Measurements from ENCODE around the gene C2CD2. TPM values are rescaled to one million over a fixed set of nuclear protein-coding genes. Genes with fewer than 3 reads are reported as not detected.

C2CD2 gene
- total RNA-seq, 2 donors from 2014 or later, result 13.3 to 16.1 TPM

DNA sequence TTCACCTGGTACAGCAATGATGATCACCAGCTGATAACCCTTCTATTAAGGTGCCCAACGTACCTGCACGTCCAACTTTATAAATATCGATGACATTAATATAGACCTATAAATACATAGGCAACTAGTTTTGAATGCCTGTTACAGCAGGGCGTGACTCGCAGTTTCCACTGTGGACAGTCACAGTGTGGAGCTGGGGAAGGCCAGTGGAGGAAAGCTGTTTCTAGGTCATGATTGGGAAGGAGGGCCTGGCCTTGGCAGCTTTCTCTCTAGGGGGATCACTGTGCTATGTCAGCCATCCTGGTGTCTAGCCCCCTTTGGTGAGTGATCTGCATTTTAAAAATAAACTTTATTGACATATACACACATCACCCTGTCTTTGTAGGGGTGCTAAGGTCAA is 70.2 kb downstream of the C2CD2 start:
- H3K9ac ChIP-seq (ENCODE audit: low read depth in 2 of 2, low read length in 2 of 2), result no peak overlapping the region
- no peak for TF ChIP-seq CTCF (IDR thresholded peaks at IDR 0.05)
- H3K4me3 ChIP-seq, result no peak overlapping the region
- no peaks in the 10 kb centered on the region for H3K9me3 ChIP-seq
- no peak for DNase-seq
- H3K27ac ChIP-seq, result no peak overlapping the region
- intact Hi-C loops (cut with DNase I), result loop anchor here (5.0 kb wide), 1 partner anchor 124 kb away; no protein-coding TSS in a partner anchor
- no peaks in the 10 kb centered on the region for H3K4me1 ChIP-seq
- H3K36me3 ChIP-seq, result no peaks in the 10 kb centered on the region
- no peaks in the 10 kb centered on the region for H3K27me3 ChIP-seq

- H3K27ac ChIP-seq, result no peak overlapping the region
- no peak for TF ChIP-seq CTCF (IDR thresholded peaks at IDR 0.05)
- H3K36me3 ChIP-seq, result no peaks in the 10 kb centered on the region
- no peak for DNase-seq
- H3K4me1 ChIP-seq, result no peaks in the 10 kb centered on the region
- intact Hi-C loops (cut with DNase I), result loop anchor here (5.0 kb wide), 1 partner anchor 126 kb away; no protein-coding TSS in a partner anchor
- H3K4me3 ChIP-seq, result no peak overlapping the region
- no peaks in the 10 kb centered on the region for H3K9me3 ChIP-seq
- no peak overlapping the region for H3K9ac ChIP-seq (ENCODE audit: low read depth in 2 of 2, low read length in 2 of 2)
- no peaks in the 10 kb centered on the region for H3K27me3 ChIP-seq
These were observed 72.8 kb downstream of the C2CD2 start for GRCh38 chr21:41881051-41881450.

DNA sequence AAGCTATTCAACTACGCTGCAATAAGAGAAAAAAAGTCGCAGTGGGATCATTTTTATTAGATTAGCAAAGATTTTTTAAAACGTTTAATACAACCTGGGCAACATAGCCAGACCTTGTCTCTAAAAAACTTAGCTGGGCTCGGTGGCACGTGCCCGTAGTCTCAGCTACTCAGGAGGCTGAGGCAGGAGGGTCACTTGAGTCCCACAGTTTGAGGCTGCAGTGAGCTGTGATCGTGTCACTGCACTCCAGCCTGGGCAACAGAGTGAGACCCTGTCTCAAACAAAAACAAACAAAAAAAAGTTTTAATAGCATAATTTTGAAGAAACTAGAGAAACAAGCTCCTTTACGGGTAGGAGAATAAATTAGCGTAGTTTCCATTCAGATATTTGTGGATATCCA is 73.7 kb downstream of the C2CD2 start:
- Histone ChIP-seq H3K9me3 (no peaks in the 10 kb centered on the region), H3K27me3 (no peaks in the 10 kb centered on the region), H3K36me3 (no peaks in the 10 kb centered on the region), H3K27ac (no peak overlapping the region), H3K4me3 (no peak overlapping the region), H3K9ac (ENCODE audit: low read depth in 2 of 2, low read length in 2 of 2) (peak overlapping the region in 1 of 2 donors; percentile 74), H3K4me1 (no peaks in the 10 kb centered on the region)
- no peak for DNase-seq
- no peak for TF ChIP-seq CTCF (IDR thresholded peaks at IDR 0.05)
- intact Hi-C loops (cut with DNase I), result loop anchor here (5.0 kb wide), 1 partner anchor 127 kb away; no protein-coding TSS in a partner anchor

GRCh38 chr21:41879190-41879998 is 74.4 kb downstream of the C2CD2 start, which contains the start of gene PRDM15:
PRDM15 (minus strand) TSS chr21:41879344; CDS start chr21:41860363, 18,981 bp downstream.
- Histone ChIP-seq H3K27ac (peak within 1 kb of the TSS; percentile 41), H3K4me1 (no peaks in the 10 kb centered on the region), H3K9me3 (no peaks in the 10 kb centered on the region), H3K27me3 (no peaks in the 10 kb centered on the region), H3K36me3 (no peaks in the 10 kb centered on the region), H3K4me3 (peak within 1 kb of the TSS; percentile 73), H3K9ac (ENCODE audit: low read depth in 2 of 2, low read length in 2 of 2) (peak within 1 kb of the TSS; percentile 84 to 90)
- intact Hi-C loops (cut with DNase I), result no loop called here
- peak; percentile 82 for DNase-seq
- no peak for TF ChIP-seq CTCF (IDR thresholded peaks at IDR 0.05)

DNA sequence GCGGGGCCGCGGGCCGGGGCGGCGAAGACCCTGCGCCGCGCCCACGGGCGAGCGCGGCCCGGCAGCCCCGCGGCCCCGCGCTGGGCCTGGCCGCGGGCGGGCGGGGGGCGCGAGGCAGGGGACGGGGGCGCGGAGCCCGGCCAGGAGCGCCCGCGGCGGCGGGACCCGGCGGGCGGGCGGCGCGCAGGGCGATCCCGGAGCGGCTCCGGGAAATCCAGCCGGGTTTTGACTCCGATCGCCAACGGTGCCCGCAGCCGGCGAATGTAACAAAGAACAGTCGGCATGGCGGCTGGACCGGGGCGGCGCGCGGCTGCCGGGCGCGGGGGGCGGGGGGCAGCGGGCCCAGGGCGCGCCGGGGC is 75.0 kb downstream of the C2CD2 start:
- no peak overlapping the region for H3K27ac ChIP-seq

More for the DNA sequence above, 75.0 kb downstream of the C2CD2 start:
- no peaks in the 10 kb centered on the region for H3K9me3 ChIP-seq
- no peaks in the 10 kb centered on the region for H3K27me3 ChIP-seq
- H3K9ac ChIP-seq (ENCODE audit: low read depth in 2 of 2, low read length in 2 of 2), result peak overlapping the region; percentile 84 to 88
- TF ChIP-seq CTCF (IDR thresholded peaks at IDR 0.05), result no peak
- no peaks in the 10 kb centered on the region for H3K36me3 ChIP-seq
- DNase-seq, result peak; percentile 80
- H3K4me1 ChIP-seq, result no peaks in the 10 kb centered on the region
- intact Hi-C loops (cut with DNase I), result no loop called here
- peak overlapping the region; percentile 73 for H3K4me3 ChIP-seq

Data from colonic mucosa (tissue), 4 donors.